HepG2 (cell line): ENCODE measurements around the gene MTA2. TPM values are rescaled to one million over a fixed set of nuclear protein-coding genes. Genes with fewer than 3 reads are reported as not detected.

ENCODE experiments used
- ARID2 ChIP-seq: sonication (generic); formaldehyde crosslinking; IDR thresholded peaks from 2 replicates; pipeline ENCODE4 v1.8.1; 2022; ENCODE audit warnings: mild to moderate bottlenecking, missing genetic modification reagents, borderline replicate concordance
- CREB3 ChIP-seq: sonication (generic); formaldehyde crosslinking; IDR thresholded peaks from 2 replicates; pipeline ENCODE4 v1.5.0; 2020; ENCODE audit warnings: missing genetic modification reagents
- DNMT1 ChIP-seq: sonication (generic); formaldehyde crosslinking; IDR thresholded peaks from 2 replicates; pipeline ENCODE4 v1.5.1; 2020; ENCODE audit warnings: mild to moderate bottlenecking, missing genetic modification reagents
- FOXK1 ChIP-seq: sonication (generic); formaldehyde crosslinking; IDR thresholded peaks from 2 replicates; pipeline ENCODE4 v1.4.0; 2020; ENCODE audit warnings: low read depth, missing genetic modification reagents, borderline replicate concordance
- IKZF1 ChIP-seq: fragments of 450-650 bp; IDR thresholded peaks from 2 replicates; pipeline ENCODE4 v1.7.1; 2016
- IKZF4 ChIP-seq: sonication (generic); formaldehyde crosslinking; IDR thresholded peaks from 2 replicates; pipeline ENCODE4 v1.5.1; 2020; ENCODE audit warnings: borderline replicate concordance, mild to moderate bottlenecking, low read depth, missing genetic modification reagents; ENCODE audit errors: not compliant biosample characterization
- MED1 ChIP-seq: sonication (generic); formaldehyde crosslinking; IDR thresholded peaks from 2 replicates; pipeline ENCODE4 v1.4.0; 2020; ENCODE audit warnings: missing genetic modification reagents
- NFIB ChIP-seq: sonication (generic); formaldehyde crosslinking; IDR thresholded peaks from 2 replicates; pipeline ENCODE4 v1.9.0; 2021; ENCODE audit warnings: missing genetic modification reagents, mild to moderate bottlenecking, borderline replicate concordance
- SETDB1 ChIP-seq: sonication (generic); formaldehyde crosslinking; IDR thresholded peaks from 2 replicates; pipeline ENCODE4 v1.5.1; 2020; ENCODE audit warnings: missing genetic modification reagents, mild to moderate bottlenecking, borderline replicate concordance
- SKIL ChIP-seq: sonication (generic); formaldehyde crosslinking; IDR thresholded peaks from 2 replicates; pipeline ENCODE4 v1.8.0; 2022; ENCODE audit warnings: missing genetic modification reagents, mild to moderate bottlenecking, moderate library complexity, borderline replicate concordance
- SUZ12 ChIP-seq: fragments of 150-350 bp; IDR thresholded peaks from 2 replicates; pipeline ENCODE4 v1.6.1; 2014; ENCODE audit warnings: low read depth, low read length
- ZBTB26 ChIP-seq: IDR thresholded peaks from 2 replicates; pipeline ENCODE4 v1.6.1; 2016; ENCODE audit warnings: missing compliant biosample characterization, missing genetic modification reagents, borderline replicate concordance
- ZC3H13 ChIP-seq: sonication (generic); formaldehyde crosslinking; IDR thresholded peaks from 2 replicates; pipeline ENCODE4 v1.8.1; 2023; ENCODE audit warnings: mild to moderate bottlenecking, missing genetic modification reagents, moderate library complexity
- ZFP36 ChIP-seq: fragments of 150-350 bp; IDR thresholded peaks from 2 replicates; pipeline ENCODE4 v1.6.1; 2018; ENCODE audit warnings: borderline replicate concordance, low read length, low read depth; ENCODE audit not compliant: partially characterized antibody
- ZFP36L2 ChIP-seq: sonication (generic); formaldehyde crosslinking; IDR thresholded peaks from 2 replicates; pipeline ENCODE4 v1.4.0; 2020; ENCODE audit warnings: missing genetic modification reagents
- ZIK1 ChIP-seq: sonication (generic); formaldehyde crosslinking; IDR thresholded peaks from 2 replicates; pipeline ENCODE4 v1.5.0; 2020; ENCODE audit warnings: mild to moderate bottlenecking, low read depth, missing genetic modification reagents, borderline replicate concordance
- ZNF101 ChIP-seq: sonication (generic); formaldehyde crosslinking; IDR thresholded peaks from 2 replicates; pipeline ENCODE4 v1.4.0; 2020; ENCODE audit warnings: mild to moderate bottlenecking, low read depth, missing genetic modification reagents, borderline replicate concordance
- ZNF207 ChIP-seq: fragments of 450-650 bp; IDR thresholded peaks from 2 replicates; pipeline ENCODE4 v1.6.1; 2016; ENCODE audit warnings: antibody characterized with exemption, borderline replicate concordance
- ZNF234 ChIP-seq: sonication (generic); formaldehyde crosslinking; conservative IDR thresholded peaks from 2 replicates; pipeline ENCODE4 v1.5.1; 2020; ENCODE audit warnings: mild to moderate bottlenecking, missing genetic modification reagents
- ZNF326 ChIP-seq: sonication (generic); formaldehyde crosslinking; IDR thresholded peaks from 2 replicates; pipeline ENCODE4 v1.4.0; 2020; ENCODE audit warnings: missing genetic modification reagents, borderline replicate concordance
- ZNF354B ChIP-seq: sonication (generic); formaldehyde crosslinking; IDR thresholded peaks from 2 replicates; pipeline ENCODE4 v1.8.0; 2022; ENCODE audit warnings: mild to moderate bottlenecking, missing genetic modification reagents
- ZNF432 ChIP-seq: sonication (generic); formaldehyde crosslinking; IDR thresholded peaks from 2 replicates; pipeline ENCODE4 v1.5.0; 2020; ENCODE audit warnings: missing genetic modification reagents, mild to moderate bottlenecking, borderline replicate concordance
- ZNF619 ChIP-seq: sonication (generic); formaldehyde crosslinking; IDR thresholded peaks from 2 replicates; pipeline ENCODE4 v1.4.0; 2020; ENCODE audit warnings: mild to moderate bottlenecking, missing genetic modification reagents
- ZNF672 ChIP-seq: sonication (generic); formaldehyde crosslinking; IDR thresholded peaks from 2 replicates; pipeline ENCODE4 v1.8.1; 2022; ENCODE audit warnings: missing genetic modification reagents
- ZNF7 ChIP-seq: IDR thresholded peaks from 2 replicates; pipeline ENCODE4 v1.6.1; 2016; ENCODE audit warnings: missing biosample characterization, missing genetic modification reagents
- ZNF775 ChIP-seq: sonication (generic); formaldehyde crosslinking; IDR thresholded peaks from 2 replicates; pipeline ENCODE4 v1.4.0; 2020; ENCODE audit warnings: missing genetic modification reagents, mild to moderate bottlenecking, moderate library complexity, borderline replicate concordance
- polyA plus RNA-seq, 8 experiments: library from polyadenylated mRNA; depleted of rRNA in 3 of 8; stranded (reverse) in 7 of 8; unstranded in 1 of 8; fragments of >200 nt; fragmentation: Illumina TruSeq in 4 of 8; extraction: Trizol in 4 of 8; gene quantifications; 2 replicates each; pipeline versions ENCODE4 v1.2.1 to v1.2.3, GENCODE V29; 2011 to 2016; ENCODE audit warnings: low read depth in 4 of 8, missing spikeins in 1 of 8, mixed read lengths in 1 of 8; ENCODE audit not compliant: insufficient read depth in 1 of 8
- total RNA-seq, 5 experiments: library from RNA; depleted of rRNA; stranded (reverse); fragments of >200 nt; fragmentation: Illumina TruSeq; extraction: Trizol; gene quantifications; 2 replicates each; pipeline ENCODE4 v1.2.3, GENCODE V29; 2016; ENCODE audit warnings: low read depth in 1 of 5

Gene MTA2
- total and polyA plus RNA-seq, 2 of the 13 experiments (the other 11 are each of a cell fraction or from before 2014, with no cell fraction given): 14.0 to 70.0 TPM

- no peak for TF ChIP-seq ZNF326 (CRISPR knock-in tag)
- TF ChIP-seq ZNF207: no peak
- TF ChIP-seq ZIK1 (CRISPR knock-in tag): no peak
- TF ChIP-seq NFIB (CRISPR knock-in tag): no peak
- TF ChIP-seq ZBTB26 (CRISPR knock-in tag): no peak
- TF ChIP-seq MED1 (CRISPR knock-in tag): peak; percentile 23; the same call in 1 of the 2 replicates
- peak; percentile 57 for TF ChIP-seq IKZF4
- TF ChIP-seq DNMT1 (CRISPR knock-in tag): no peak
- no peak for TF ChIP-seq ARID2 (CRISPR knock-in tag)
- no peak for TF ChIP-seq ZNF672 (CRISPR knock-in tag)
- no peak for TF ChIP-seq ZNF7 (CRISPR knock-in tag)
- TF ChIP-seq SKIL (CRISPR knock-in tag): peak; percentile 42; the same call in 1 of the 2 replicates
- TF ChIP-seq SUZ12: no peak
- no peak for TF ChIP-seq FOXK1 (CRISPR knock-in tag)
- no peak for TF ChIP-seq SETDB1 (CRISPR knock-in tag)
- TF ChIP-seq IKZF1: no peak
- no peak for TF ChIP-seq ZNF775 (CRISPR knock-in tag)
- TF ChIP-seq ZC3H13 (CRISPR knock-in tag): no peak
- no peak for TF ChIP-seq ZNF101 (CRISPR knock-in tag)
- no peak for TF ChIP-seq ZNF432 (CRISPR knock-in tag)
- TF ChIP-seq ZNF619 (CRISPR knock-in tag): no peak
- no peak; the same call in 1 of the 2 replicates for TF ChIP-seq CREB3
- no peak for TF ChIP-seq ZNF354B (CRISPR knock-in tag)
- TF ChIP-seq ZNF234 (CRISPR knock-in tag): 0 out of 2 replicates have a peak, but pooled peaks have one; percentile 12
- no peak for TF ChIP-seq ZFP36
- TF ChIP-seq ZFP36L2 (CRISPR knock-in tag): no peak
Observed at GRCh38 chr11:62546244-62546928, 55.3 kb downstream of the MTA2 start, which contains the start of gene AHNAK (continued).
